GM19025 (cell line): Measurements from ENCODE around the gene PCDHGA7.
"Not testable (repeated sequence)": the region's sequence is repeated elsewhere in the genome, so short reads cannot be mapped to it uniquely, and the experiment has no call there.

Source experiments
- ATAC-seq: cut with Tn5 transposase; IDR thresholded peaks from one replicate; pipeline ENCODE4 v1.9.1; 2021; ENCODE audit warnings: mild to moderate bottlenecking, low read depth, moderate library complexity; ENCODE audit not compliant: unreplicated experiment

Gene PCDHGA7

GRCh38 chr5:141382469-141383294, at the start of gene PCDHGA7:
TSS of gene PCDHGA7 (plus strand) at chr5:141382742. CDS start at chr5:141382900, 158 bp downstream.
- no peak for ATAC-seq

- ATAC-seq = no peak
Observed at GRCh38 chr5:141338538-141339306, 43.8 kb upstream of the PCDHGA7 start, which contains the start of gene PCDHGA2. TSS of gene PCDHGA2 (plus strand) at chr5:141338760.

- not testable (repeated sequence) for ATAC-seq
Observed at GRCh38 chr5:141340781-141341354, 41.7 kb upstream of the PCDHGA7 start.

GRCh38 chr5:141342773-141343172, 39.8 kb upstream of the PCDHGA7 start:
- ATAC-seq = no peak

- ATAC-seq = no peak
Observed at GRCh38 chr5:141343242-141343952, 39.1 kb upstream of the PCDHGA7 start, which contains the start of gene PCDHGA3. TSS of gene PCDHGA3 (plus strand) at chr5:141343829. CDS start at chr5:141344034, 205 bp downstream.

GRCh38 chr5:141343953-141344463, 38.5 kb upstream of the PCDHGA7 start:
- no peak for ATAC-seq

- ATAC-seq = no peak
Observed at GRCh38 chr5:141345327-141345726, 37.2 kb upstream of the PCDHGA7 start.

- not testable (repeated sequence) for ATAC-seq
Observed at GRCh38 chr5:141346017-141346416, 36.5 kb upstream of the PCDHGA7 start.

GRCh38 chr5:141349917-141350619, 32.5 kb upstream of the PCDHGA7 start, which contains the start of gene PCDHGB1:
TSS of gene PCDHGB1 (plus strand) at chr5:141350099. CDS start at chr5:141350261, 162 bp downstream.
- ATAC-seq = no peak

GRCh38 chr5:141351591-141351990, 31.0 kb upstream of the PCDHGA7 start:
- ATAC-seq = no peak

GRCh38 chr5:141354900-141355469, 27.6 kb upstream of the PCDHGA7 start, which contains the start of gene PCDHGA4:
TSS of gene PCDHGA4 (plus strand) at chr5:141355021. CDS start at chr5:141355108, 87 bp downstream.
- ATAC-seq = no peak

- ATAC-seq = no peak
Observed at GRCh38 chr5:141355641-141356040, 26.9 kb upstream of the PCDHGA7 start.

- no peak for ATAC-seq
Observed at GRCh38 chr5:141356133-141356532, 26.4 kb upstream of the PCDHGA7 start.

GRCh38 chr5:141356950-141357349, 25.6 kb upstream of the PCDHGA7 start:
- no peak for ATAC-seq

- no peak for ATAC-seq
Observed at GRCh38 chr5:141359790-141360426, 22.6 kb upstream of the PCDHGA7 start, which contains the start of gene PCDHGB2. TSS of gene PCDHGB2 (plus strand) at chr5:141359994. CDS start at chr5:141360136, 142 bp downstream.

GRCh38 chr5:141360685-141361084, 21.9 kb upstream of the PCDHGA7 start:
- ATAC-seq = no peak

GRCh38 chr5:141362719-141363118, 19.8 kb upstream of the PCDHGA7 start:
- no peak for ATAC-seq

GRCh38 chr5:141363952-141364660, 18.4 kb upstream of the PCDHGA7 start, which contains the start of gene PCDHGA5:
TSS of gene PCDHGA5 (plus strand) at chr5:141364162. CDS start at chr5:141364331, 169 bp downstream.
- no peak for ATAC-seq
